SK-N-SH treated with all-trans-retinoic acid at 6 μM for 48 hours (cell line): ENCODE data around the gene GNMT.

Source experiments
- ATAC-seq: fragments of 200-7000 bp; cut with Tn5 transposase; 3 replicates; pipeline ENCODE4 v1.9.1; 2020; ENCODE audit warnings: mild to moderate bottlenecking, moderate library complexity
- ARNTL ChIP-seq: fragments of 450-650 bp; formaldehyde crosslinking; IDR thresholded peaks from 2 replicates; pipeline ENCODE4 v1.5.0; 2020; ENCODE audit warnings: low read depth, mild to moderate bottlenecking, moderate library complexity, borderline replicate concordance
- BACH2 ChIP-seq: fragments of 250-450 bp; sonication (Bioruptor Pico); IDR thresholded peaks from 2 replicates; pipeline ENCODE4 v1.9.0; 2021; ENCODE audit warnings: mild to moderate bottlenecking, borderline replicate concordance
- CSDC2 ChIP-seq: fragments of 250-450 bp; sonication (Bioruptor Pico); IDR thresholded peaks from 2 replicates; pipeline ENCODE4 v1.5.0; 2020; ENCODE audit warnings: mild to moderate bottlenecking, moderate library complexity
- ESRRG ChIP-seq: fragments of 250-450 bp; sonication (Bioruptor Pico); IDR thresholded peaks from 2 replicates; pipeline ENCODE4 v1.6.1; 2021; ENCODE audit warnings: mild to moderate bottlenecking
- GLIS3 ChIP-seq: fragments of 250-450 bp; sonication (Bioruptor Pico); IDR thresholded peaks from 2 replicates; pipeline ENCODE4 v1.5.0; 2020; ENCODE audit warnings: mild to moderate bottlenecking, moderate library complexity
- ISL1 ChIP-seq: fragments of 250-450 bp; sonication (Bioruptor Pico); IDR thresholded peaks from 2 replicates; pipeline ENCODE4 v2.1.2; 2022; ENCODE audit warnings: mild to moderate bottlenecking, moderate library complexity
- OSR1 ChIP-seq: fragments of 250-450 bp; sonication (Bioruptor Pico); IDR thresholded peaks from 2 replicates; pipeline ENCODE4 v1.8.0; 2022; ENCODE audit warnings: moderate library complexity, mild to moderate bottlenecking, inconsistent platforms
- PPARA ChIP-seq: fragments of 250-450 bp; sonication (Bioruptor Pico); IDR thresholded peaks from 2 replicates; pipeline ENCODE4 v1.5.0; 2020; ENCODE audit warnings: mild to moderate bottlenecking, borderline replicate concordance
- RARB ChIP-seq: fragments of 250-450 bp; sonication (Bioruptor Pico); IDR thresholded peaks from 2 replicates; pipeline ENCODE4 v1.8.0; 2021; ENCODE audit warnings: mild to moderate bottlenecking, moderate library complexity
- TCF4 ChIP-seq: fragments of 250-450 bp; sonication (Bioruptor Pico); IDR thresholded peaks from 2 replicates; pipeline ENCODE4 v1.8.0; 2021; ENCODE audit warnings: mild to moderate bottlenecking, moderate library complexity, borderline replicate concordance
- TOX ChIP-seq: fragments of 250-450 bp; sonication (Bioruptor Pico); IDR thresholded peaks from 2 replicates; pipeline ENCODE4 v1.8.0; 2021; ENCODE audit warnings: mild to moderate bottlenecking, moderate library complexity, borderline replicate concordance
- ZC3H10 ChIP-seq: fragments of 250-450 bp; sonication (Bioruptor Pico); IDR thresholded peaks from 2 replicates; pipeline ENCODE4 v1.5.1; 2021; ENCODE audit warnings: mild to moderate bottlenecking, moderate library complexity
- ZFP3 ChIP-seq: fragments of 250-450 bp; sonication (Bioruptor Pico); IDR thresholded peaks from 2 replicates; pipeline ENCODE4 v1.5.0; 2020; ENCODE audit warnings: mild to moderate bottlenecking, moderate library complexity
- ZFP30 ChIP-seq: fragments of 450-650 bp; formaldehyde crosslinking; IDR thresholded peaks from 2 replicates; pipeline ENCODE4 v1.5.0; 2022; ENCODE audit warnings: mild to moderate bottlenecking, moderate library complexity
- ZNF565 ChIP-seq: fragments of 450-650 bp; formaldehyde crosslinking; conservative IDR thresholded peaks from 2 replicates; pipeline ENCODE4 v1.5.0; 2020; ENCODE audit warnings: low read depth, mild to moderate bottlenecking, moderate library complexity
- ZNF70 ChIP-seq: fragments of 450-650 bp; formaldehyde crosslinking; IDR thresholded peaks from 2 replicates; pipeline ENCODE4 v1.5.0; 2020; ENCODE audit warnings: mild to moderate bottlenecking, moderate library complexity
- ZNF8 ChIP-seq: fragments of 450-650 bp; formaldehyde crosslinking; IDR thresholded peaks from 2 replicates; pipeline ENCODE4 v1.5.0; 2020; ENCODE audit warnings: mild to moderate bottlenecking, moderate library complexity
- TF ChIP-seq, protein P1 (sequence below): fragments of 250-450 bp; sonication (Bioruptor Pico); IDR thresholded peaks from 2 replicates; pipeline ENCODE4 v1.8.0; 2021; ENCODE audit warnings: low read depth, mild to moderate bottlenecking, moderate library complexity, borderline replicate concordance
- TF ChIP-seq, protein P2 (sequence below): fragments of 250-450 bp; sonication (Bioruptor Pico); IDR thresholded peaks from 2 replicates; pipeline ENCODE4 v1.5.1; 2020; ENCODE audit warnings: low read depth, mild to moderate bottlenecking, moderate library complexity
- TF ChIP-seq, protein P3 (sequence below): fragments of 250-450 bp; sonication (Bioruptor Pico); IDR thresholded peaks from 2 replicates; pipeline ENCODE4 v1.8.0; 2020; ENCODE audit warnings: mild to moderate bottlenecking, moderate library complexity, borderline replicate concordance

Gene GNMT

DNA sequence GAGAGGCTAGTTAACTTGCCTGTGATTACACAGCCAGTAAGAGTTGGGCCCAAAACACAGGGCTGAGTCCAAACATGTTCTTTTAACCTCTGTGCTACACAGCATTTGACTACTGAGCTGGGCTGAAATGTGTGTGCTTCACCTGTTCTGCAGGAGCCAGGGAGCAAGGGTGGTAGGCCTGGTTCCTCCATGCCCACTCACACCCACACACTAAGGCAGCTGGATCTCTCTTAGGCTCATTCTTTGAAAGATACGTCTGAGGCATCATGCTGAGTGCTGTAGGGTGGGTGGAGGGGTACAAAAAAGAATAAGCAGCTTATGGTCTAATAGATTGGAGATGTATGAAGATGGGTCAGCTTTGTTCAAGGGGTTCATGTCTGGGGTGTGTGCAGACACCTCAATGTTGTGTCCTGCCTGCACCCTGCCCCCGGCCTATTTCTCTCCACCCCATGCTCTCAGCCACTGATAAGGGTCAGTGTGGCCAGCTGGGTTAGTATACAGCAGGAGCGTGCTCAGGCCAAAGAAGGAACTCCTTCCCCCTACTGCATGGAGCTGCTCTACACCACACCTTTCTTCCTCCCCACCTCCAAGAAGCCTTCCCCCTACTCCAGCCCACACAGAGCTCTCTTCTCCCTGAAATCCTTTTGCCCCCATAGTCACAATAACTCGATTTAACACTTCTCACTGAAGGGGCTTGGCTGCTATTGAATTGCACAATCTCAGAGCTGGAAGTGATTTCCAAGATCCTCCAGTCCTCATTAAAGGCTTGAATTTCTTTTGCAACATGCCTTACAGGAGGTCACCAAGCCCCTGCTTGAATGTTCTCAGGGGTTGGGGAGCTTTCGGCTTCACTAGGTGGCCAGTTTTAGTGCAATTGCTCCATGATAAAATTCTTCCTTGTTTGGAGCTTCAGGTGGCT, 27.2 kb downstream of the GNMT start:
- TF ChIP-seq, protein P1, sequence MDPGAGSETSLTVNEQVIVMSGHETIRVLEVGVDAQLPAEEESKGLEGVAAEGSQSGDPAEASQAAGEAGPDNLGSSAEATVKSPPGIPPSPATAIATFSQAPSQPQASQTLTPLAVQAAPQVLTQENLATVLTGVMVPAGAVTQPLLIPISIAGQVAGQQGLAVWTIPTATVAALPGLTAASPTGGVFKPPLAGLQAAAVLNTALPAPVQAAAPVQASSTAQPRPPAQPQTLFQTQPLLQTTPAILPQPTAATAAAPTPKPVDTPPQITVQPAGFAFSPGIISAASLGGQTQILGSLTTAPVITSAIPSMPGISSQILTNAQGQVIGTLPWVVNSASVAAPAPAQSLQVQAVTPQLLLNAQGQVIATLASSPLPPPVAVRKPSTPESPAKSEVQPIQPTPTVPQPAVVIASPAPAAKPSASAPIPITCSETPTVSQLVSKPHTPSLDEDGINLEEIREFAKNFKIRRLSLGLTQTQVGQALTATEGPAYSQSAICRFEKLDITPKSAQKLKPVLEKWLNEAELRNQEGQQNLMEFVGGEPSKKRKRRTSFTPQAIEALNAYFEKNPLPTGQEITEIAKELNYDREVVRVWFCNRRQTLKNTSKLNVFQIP, result no peak
- TF ChIP-seq ZNF8 (CRISPR knock-in tag) (no peak), ZNF70 (no peak), BACH2 (no peak), ESRRG (CRISPR knock-in tag) (no peak)
- ATAC-seq, result no peak

DNA sequence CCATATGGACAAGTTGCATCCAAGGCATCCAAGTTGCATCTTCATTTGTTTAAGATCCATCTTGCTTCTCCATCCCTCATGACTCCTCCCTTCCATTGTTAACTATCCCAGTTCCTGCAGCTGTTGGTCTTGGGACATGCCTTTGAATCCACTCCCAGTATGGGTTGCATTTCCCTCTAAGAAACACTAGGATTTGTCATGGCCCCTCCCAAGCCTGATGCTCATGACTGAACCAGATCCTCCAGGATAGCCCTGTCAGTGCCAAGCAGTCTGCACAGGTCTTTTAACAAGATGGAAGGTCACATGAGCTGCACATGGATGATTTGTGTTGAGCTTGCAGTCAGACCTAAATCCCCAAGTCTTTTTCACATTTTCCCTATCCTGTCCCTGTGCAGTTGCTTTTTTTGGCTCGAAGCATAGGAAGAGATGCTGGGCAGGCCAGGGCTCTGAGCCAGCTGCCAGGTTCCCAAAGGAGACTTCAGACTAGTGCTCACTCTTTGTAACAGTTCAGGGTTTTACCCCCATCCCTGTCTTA, 28.0 kb downstream of the GNMT start:
- ATAC-seq, result no peak
- no peak for TF ChIP-seq GLIS3
- no peak for TF ChIP-seq ESRRG (CRISPR knock-in tag)
- TF ChIP-seq ZFP30 (CRISPR knock-in tag), result no peak

DNA sequence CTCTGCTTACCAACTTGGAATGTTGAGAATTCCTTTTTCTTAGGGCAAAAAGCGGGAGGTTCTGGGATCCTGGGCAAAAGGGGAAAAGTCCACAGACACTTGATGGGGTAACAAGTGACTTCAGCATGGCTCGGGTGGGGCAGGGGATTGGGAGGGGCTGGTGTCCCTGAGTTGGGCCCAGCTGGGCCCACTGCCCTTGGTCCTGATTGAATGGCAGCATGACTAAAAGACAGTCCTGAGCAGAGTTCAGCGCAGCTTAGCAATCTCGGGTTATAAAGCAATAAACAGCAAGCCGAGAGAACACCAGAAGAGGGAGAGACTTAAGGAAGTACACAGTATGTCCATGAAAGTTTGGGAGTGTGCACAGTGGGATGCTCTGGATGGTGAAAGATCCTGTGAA, 29.4 kb downstream of the GNMT start:
- no peak for ATAC-seq
- TF ChIP-seq ZNF8 (CRISPR knock-in tag) (no peak), ZNF565 (no peak), ISL1 (CRISPR knock-in tag) (no peak), PPARA (CRISPR knock-in tag) (no peak), ZC3H10 (CRISPR knock-in tag) (no peak), ESRRG (CRISPR knock-in tag) (no peak), ZNF70 (no peak), CSDC2 (CRISPR knock-in tag) (no peak), ARNTL (CRISPR knock-in tag) (no peak), TOX (no peak), ZFP30 (CRISPR knock-in tag) (no peak)
- TF ChIP-seq, protein P2, sequence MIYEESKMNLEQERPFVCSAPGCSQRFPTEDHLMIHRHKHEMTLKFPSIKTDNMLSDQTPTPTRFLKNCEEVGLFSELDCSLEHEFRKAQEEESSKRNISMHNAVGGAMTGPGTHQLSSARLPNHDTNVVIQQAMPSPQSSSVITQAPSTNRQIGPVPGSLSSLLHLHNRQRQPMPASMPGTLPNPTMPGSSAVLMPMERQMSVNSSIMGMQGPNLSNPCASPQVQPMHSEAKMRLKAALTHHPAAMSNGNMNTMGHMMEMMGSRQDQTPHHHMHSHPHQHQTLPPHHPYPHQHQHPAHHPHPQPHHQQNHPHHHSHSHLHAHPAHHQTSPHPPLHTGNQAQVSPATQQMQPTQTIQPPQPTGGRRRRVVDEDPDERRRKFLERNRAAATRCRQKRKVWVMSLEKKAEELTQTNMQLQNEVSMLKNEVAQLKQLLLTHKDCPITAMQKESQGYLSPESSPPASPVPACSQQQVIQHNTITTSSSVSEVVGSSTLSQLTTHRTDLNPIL (CRISPR knock-in tag), result no peak
- TF ChIP-seq, protein P3, sequence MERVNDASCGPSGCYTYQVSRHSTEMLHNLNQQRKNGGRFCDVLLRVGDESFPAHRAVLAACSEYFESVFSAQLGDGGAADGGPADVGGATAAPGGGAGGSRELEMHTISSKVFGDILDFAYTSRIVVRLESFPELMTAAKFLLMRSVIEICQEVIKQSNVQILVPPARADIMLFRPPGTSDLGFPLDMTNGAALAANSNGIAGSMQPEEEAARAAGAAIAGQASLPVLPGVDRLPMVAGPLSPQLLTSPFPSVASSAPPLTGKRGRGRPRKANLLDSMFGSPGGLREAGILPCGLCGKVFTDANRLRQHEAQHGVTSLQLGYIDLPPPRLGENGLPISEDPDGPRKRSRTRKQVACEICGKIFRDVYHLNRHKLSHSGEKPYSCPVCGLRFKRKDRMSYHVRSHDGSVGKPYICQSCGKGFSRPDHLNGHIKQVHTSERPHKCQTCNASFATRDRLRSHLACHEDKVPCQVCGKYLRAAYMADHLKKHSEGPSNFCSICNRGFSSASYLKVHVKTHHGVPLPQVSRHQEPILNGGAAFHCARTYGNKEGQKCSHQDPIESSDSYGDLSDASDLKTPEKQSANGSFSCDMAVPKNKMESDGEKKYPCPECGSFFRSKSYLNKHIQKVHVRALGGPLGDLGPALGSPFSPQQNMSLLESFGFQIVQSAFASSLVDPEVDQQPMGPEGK (CRISPR knock-in tag), result no peak
- TF ChIP-seq, protein P1, result no peak

DNA sequence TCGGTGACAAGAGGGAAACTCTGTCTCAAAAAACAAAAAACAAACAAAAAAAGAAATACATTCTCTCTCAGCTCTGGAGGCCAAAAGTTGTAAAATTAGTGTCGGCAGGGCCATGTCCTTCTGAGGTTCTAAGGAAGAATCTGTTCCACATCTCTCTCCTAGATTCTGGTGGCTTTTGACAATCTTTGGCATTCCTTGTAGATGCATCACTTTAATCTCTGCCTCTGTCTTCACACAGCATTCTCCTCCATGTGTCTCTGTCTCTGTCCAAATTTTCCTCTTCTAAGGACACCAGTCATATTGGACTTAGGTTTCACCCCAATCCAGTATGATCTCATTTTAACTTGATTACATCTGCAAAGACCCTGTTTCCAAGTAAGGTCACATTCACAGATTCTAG, 32.9 kb downstream of the GNMT start:
- TF ChIP-seq, protein P1, result no peak
- TF ChIP-seq ISL1 (CRISPR knock-in tag) (no peak), CSDC2 (CRISPR knock-in tag) (no peak), PPARA (CRISPR knock-in tag) (no peak), GLIS3 (no peak), ESRRG (CRISPR knock-in tag) (no peak), ZNF565 (no peak), ARNTL (CRISPR knock-in tag) (no peak), ZNF70 (no peak), OSR1 (CRISPR knock-in tag) (no peak), RARB (no peak), TCF4 (CRISPR knock-in tag) (no peak), TOX (no peak), ZFP3 (no peak), ZC3H10 (CRISPR knock-in tag) (no peak)
- TF ChIP-seq, protein P2 (CRISPR knock-in tag), result no peak
- TF ChIP-seq, protein P3 (CRISPR knock-in tag), result no peak
- peak; percentile 68 for ATAC-seq
